ENCODE measurements around the gene TTL. TPM values are rescaled to one million over a fixed set of nuclear protein-coding genes. Genes with fewer than 3 reads are reported as not detected.

Gene TTL
- total and polyA plus RNA-seq, 2 of the 13 experiments (the other 11 are each of a cell fraction or from before 2014, with no cell fraction given), result 19.0 to 59.8 TPM

GRCh38 chr2:112542123-112542983 is 60.4 kb downstream of the TTL start, which contains the start of gene POLR1B (continued):
- TF ChIP-seq PBX3 (CRISPR knock-in tag; IDR thresholded peaks at IDR 0.05; ENCODE audit: borderline replicate concordance), result peak; percentile 87; the same call in 1 of the 2 replicates
- TF ChIP-seq ARID3A (IDR thresholded peaks at IDR 0.05; ENCODE audit: low read depth, low read length), result no peak
- TF ChIP-seq REXO4 (CRISPR knock-in tag; IDR thresholded peaks at IDR 0.05; ENCODE audit: borderline replicate concordance), result no peak
- no peak for TF ChIP-seq LRRFIP1 (CRISPR knock-in tag; conservative IDR thresholded peaks at IDR 0.05)
- peak; percentile 83; the same call in 1 of the 2 replicates for TF ChIP-seq ZFP1 (CRISPR knock-in tag; IDR thresholded peaks at IDR 0.05)
- no peak for TF ChIP-seq TRAFD1 (CRISPR knock-in tag; IDR thresholded peaks at IDR 0.05; ENCODE audit: borderline replicate concordance)
- peak; percentile 97; the same call in 1 of the 2 replicates for TF ChIP-seq RARG (CRISPR knock-in tag; IDR thresholded peaks at IDR 0.05; ENCODE audit: low read depth)
- TF ChIP-seq MAX (IDR thresholded peaks at IDR 0.05), result peak; percentile 100
- TF ChIP-seq PRDM15 (CRISPR knock-in tag; IDR thresholded peaks at IDR 0.05), result peak; percentile 41
- TF ChIP-seq EZH2 (conservative IDR thresholded peaks at IDR 0.05; ENCODE audit: low read depth, low read length), result no peak
- TF ChIP-seq SP4 (CRISPR knock-in tag; IDR thresholded peaks at IDR 0.05), result peak; percentile 88
- peak; percentile 99 for TF ChIP-seq MXD4 (CRISPR knock-in tag; IDR thresholded peaks at IDR 0.05)
- TF ChIP-seq IKZF5 (CRISPR knock-in tag; IDR thresholded peaks at IDR 0.05), result peak; percentile 73
- TF ChIP-seq MEIS1 (CRISPR knock-in tag; IDR thresholded peaks at IDR 0.05; ENCODE audit: borderline replicate concordance), result peak; percentile 69
- TF ChIP-seq CBFB (CRISPR knock-in tag; IDR thresholded peaks at IDR 0.05), result peak; percentile 97
